Colonic mucosa (tissue), 4 donors: ENCODE data around the gene LRP4. TPM values are rescaled to one million over a fixed set of nuclear protein-coding genes. Genes with fewer than 3 reads are reported as not detected.
"Not testable (repeated sequence)": the region's sequence is repeated elsewhere in the genome, so short reads cannot be mapped to it uniquely, and the experiment has no call there.

Experiments
- DNase-seq: peaks from one replicate; pipeline ENCODE4 v3.0.0-alpha.2; 2020
- H3K27ac ChIP-seq: fragments of 200-600 bp; one replicate; pipeline ENCODE4 v1.8.0; 2021
- H3K27me3 ChIP-seq: fragments of 200-600 bp; one replicate; pipeline ENCODE4 v1.8.0; 2021
- H3K36me3 ChIP-seq: fragments of 200-600 bp; one replicate; pipeline ENCODE4 v1.8.0; 2021
- H3K4me1 ChIP-seq: fragments of 200-600 bp; one replicate; pipeline ENCODE4 v1.8.0; 2021; ENCODE audit warnings: mild to moderate bottlenecking
- H3K4me3 ChIP-seq: fragments of 200-600 bp; one replicate; pipeline ENCODE4 v1.8.0; 2021
- H3K9ac ChIP-seq, 2 donors: one replicate each; pipeline ENCODE4 v1.7.0; 2013; ENCODE audit warnings: control low read depth in 2 of 2, low read depth in 2 of 2, low read length in 2 of 2
- H3K9me3 ChIP-seq: fragments of 200-600 bp; one replicate; pipeline ENCODE4 v1.8.0; 2021
- intact Hi-C: fragments of 100-400 bp; cut with DNase I; formaldehyde crosslinking; loops from one replicate; pipeline ENCODE4 v1.14.1; 2022
- total RNA-seq, 2 donors: library from RNA; stranded (reverse); fragmentation: NEBNext Ultra II Directional in 1 of 2; extraction: Animal tissue kit (Norgen Biotek cat#: 25700) in 1 of 2; gene quantifications; one replicate each; pipeline ENCODE4 v1.2.1, GENCODE V29; 2021
- TF ChIP-seq, protein P1 (sequence below): fragments of 200-600 bp; IDR thresholded peaks from one replicate; pipeline ENCODE4 v1.8.0; 2022; ENCODE audit warnings: antibody characterized with exemption, mild to moderate bottlenecking
- donor health status: healthy.
- donor health status: DM: no; HTN: no; CAD: no.
- donor health status: DM: no; HTN: no; CAD: no.

Gene LRP4
- total RNA-seq, 2 donors from 2014 or later = 23.6 to 62.6 TPM

DNA sequence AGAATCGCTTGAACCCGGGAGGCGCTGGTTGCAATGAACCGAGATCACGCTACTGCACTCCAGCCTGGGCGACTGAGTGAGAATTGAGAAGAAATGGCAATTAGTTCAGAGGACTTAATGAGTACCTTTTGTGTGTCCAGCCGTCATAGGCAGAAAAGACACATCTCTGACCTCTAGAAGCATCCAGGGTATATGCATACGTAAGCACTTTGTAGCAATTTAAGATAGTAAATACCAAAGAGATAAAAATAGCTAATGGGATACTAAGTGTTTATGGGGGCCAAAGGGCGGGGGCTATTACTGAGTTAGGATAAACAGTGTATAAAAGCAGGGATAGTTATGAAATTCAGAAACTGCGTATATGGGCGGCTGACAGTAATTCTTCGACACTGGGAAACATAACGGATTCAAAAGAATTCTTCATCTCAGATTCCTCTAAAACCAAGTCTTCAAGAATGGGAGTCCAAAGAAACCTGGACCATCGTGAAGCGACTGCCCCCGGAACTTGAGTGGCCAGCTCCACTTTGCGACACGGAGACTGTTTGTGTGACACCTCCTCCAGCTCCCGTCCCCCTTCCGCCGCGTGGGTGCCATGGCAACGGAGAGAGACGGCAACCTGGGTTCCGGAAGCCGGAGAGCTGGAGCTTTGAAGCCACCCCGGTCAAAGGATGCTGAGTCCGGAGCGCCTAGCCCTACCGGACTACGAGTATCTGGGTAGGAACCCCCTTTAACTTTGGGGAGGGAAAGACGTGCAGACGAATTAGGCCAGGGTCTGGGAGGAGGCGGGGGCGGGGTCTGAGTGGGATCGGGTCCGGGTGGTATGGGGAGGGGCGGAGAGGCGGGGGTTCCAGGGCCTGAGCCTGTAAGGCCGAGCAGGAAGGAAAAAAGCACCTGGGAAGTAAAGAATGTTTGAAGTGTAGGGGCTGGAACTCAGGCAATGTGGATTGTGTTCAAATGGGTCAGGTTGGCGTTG lies 18.1 kb upstream of the LRP4 start, which contains the start of gene CSTPP1:
TSS of gene CSTPP1 (plus strand) at position 624 of the 973 bp plus-strand sequence. CDS start at position 669, 45 bp downstream.
- Histone ChIP-seq H3K4me3 (peak within 1 kb of the TSS; percentile 54), H3K9me3 (no peaks in the 10 kb centered on the region), H3K27ac (no peak within 1 kb of the TSS), H3K9ac (peak within 1 kb of the TSS; percentile 40 to 66), H3K4me1 (no peaks in the 10 kb centered on the region), H3K36me3 (no peaks in the 10 kb centered on the region), H3K27me3 (no peaks in the 10 kb centered on the region)
- DNase-seq = peak; percentile 96
- TF ChIP-seq, protein P1, sequence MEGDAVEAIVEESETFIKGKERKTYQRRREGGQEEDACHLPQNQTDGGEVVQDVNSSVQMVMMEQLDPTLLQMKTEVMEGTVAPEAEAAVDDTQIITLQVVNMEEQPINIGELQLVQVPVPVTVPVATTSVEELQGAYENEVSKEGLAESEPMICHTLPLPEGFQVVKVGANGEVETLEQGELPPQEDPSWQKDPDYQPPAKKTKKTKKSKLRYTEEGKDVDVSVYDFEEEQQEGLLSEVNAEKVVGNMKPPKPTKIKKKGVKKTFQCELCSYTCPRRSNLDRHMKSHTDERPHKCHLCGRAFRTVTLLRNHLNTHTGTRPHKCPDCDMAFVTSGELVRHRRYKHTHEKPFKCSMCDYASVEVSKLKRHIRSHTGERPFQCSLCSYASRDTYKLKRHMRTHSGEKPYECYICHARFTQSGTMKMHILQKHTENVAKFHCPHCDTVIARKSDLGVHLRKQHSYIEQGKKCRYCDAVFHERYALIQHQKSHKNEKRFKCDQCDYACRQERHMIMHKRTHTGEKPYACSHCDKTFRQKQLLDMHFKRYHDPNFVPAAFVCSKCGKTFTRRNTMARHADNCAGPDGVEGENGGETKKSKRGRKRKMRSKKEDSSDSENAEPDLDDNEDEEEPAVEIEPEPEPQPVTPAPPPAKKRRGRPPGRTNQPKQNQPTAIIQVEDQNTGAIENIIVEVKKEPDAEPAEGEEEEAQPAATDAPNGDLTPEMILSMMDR = no peak
- intact Hi-C loops = no loop called here

DNA sequence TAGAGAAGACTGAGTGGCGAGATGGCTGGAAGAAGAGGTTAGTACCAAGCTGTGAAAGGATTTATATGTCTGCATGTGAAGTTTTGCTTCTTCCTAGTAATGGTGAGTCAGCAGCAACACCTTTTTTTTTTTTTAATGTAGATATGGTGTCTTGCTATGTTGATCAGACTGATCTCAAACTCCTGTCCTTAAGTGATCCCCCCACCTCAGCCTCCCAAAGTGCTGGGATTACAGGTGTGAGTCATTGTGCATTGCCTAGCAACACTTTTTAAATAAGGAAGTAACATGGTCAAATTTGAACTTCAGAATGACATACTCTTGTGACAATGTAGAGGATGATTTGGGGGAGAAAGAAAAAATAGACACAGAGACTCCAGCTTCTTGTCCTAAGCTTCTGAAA lies 11.7 kb upstream of the LRP4 start:
- TF ChIP-seq, protein P1 = no peak
- Histone ChIP-seq H3K27me3 (no peaks in the 10 kb centered on the region), H3K4me3 (no peak overlapping the region), H3K36me3 (no peaks in the 10 kb centered on the region), H3K9me3 (no peaks in the 10 kb centered on the region), H3K4me1 (no peaks in the 10 kb centered on the region), H3K9ac (no peak overlapping the region), H3K27ac (peak overlapping the region; percentile 24)
- intact Hi-C loops = no loop called here
- no peak for DNase-seq

DNA sequence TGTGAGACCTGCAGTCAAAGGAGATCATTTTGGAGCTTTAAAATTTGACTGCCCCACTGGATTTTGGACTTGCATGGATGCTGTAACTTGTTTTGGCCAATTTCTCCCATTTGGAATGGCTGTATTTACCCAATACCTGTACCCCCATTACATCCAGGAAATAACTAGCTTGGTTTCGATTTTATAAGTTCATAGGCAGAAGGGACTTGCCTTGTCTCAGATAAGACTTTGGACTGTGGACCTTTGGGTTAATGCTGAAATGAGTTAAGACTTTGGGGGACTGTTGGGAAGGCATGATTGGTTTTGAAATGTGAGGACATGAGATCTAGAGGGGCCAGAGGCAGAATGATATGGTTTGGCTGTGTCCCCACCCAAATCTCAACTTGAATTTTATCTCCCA lies 10.4 kb upstream of the LRP4 start:
- H3K27ac ChIP-seq, H3K36me3 ChIP-seq, intact Hi-C loops, DNase-seq, H3K4me3 ChIP-seq, H3K9me3 ChIP-seq, H3K4me1 ChIP-seq, H3K27me3 ChIP-seq, H3K9ac ChIP-seq: not testable (repeated sequence)

- H3K9ac ChIP-seq, H3K36me3 ChIP-seq, H3K4me3 ChIP-seq, DNase-seq, H3K4me1 ChIP-seq, H3K9me3 ChIP-seq, intact Hi-C loops, H3K27me3 ChIP-seq, H3K27ac ChIP-seq: not testable (repeated sequence)
Measured at GRCh38 chr11:46927928-46928327, 9.6 kb upstream of the LRP4 start.

- H3K9me3 ChIP-seq = no peaks in the 10 kb centered on the region
- H3K4me3 ChIP-seq = no peak overlapping the region
- no peak for DNase-seq
- H3K9ac ChIP-seq = no peak overlapping the region
- H3K27me3 ChIP-seq = peaks cover 3% of the 10 kb centered on the region
- H3K4me1 ChIP-seq = no peaks in the 10 kb centered on the region
- TF ChIP-seq, protein P1 = no peak
- peak overlapping the region; percentile 10 for H3K27ac ChIP-seq
- intact Hi-C loops = no loop called here
- no peaks in the 10 kb centered on the region for H3K36me3 ChIP-seq
Measured at GRCh38 chr11:46920755-46921154, 2.4 kb upstream of the LRP4 start.

GRCh38 chr11:46918788-46919513 lies 601 bp upstream of the LRP4 start:
- Histone ChIP-seq H3K4me1 (no peaks in the 10 kb centered on the region), H3K4me3 (peak overlapping the region; percentile 86), H3K27ac (no peak overlapping the region), H3K9me3 (no peaks in the 10 kb centered on the region), H3K36me3 (no peaks in the 10 kb centered on the region), H3K9ac (peak overlapping the region in 1 of 2 donors; percentile 22), H3K27me3 (peaks cover 3% of the 10 kb centered on the region)
- no peak for DNase-seq
- intact Hi-C loops = loop anchor here (10.0 kb wide), 1 partner anchor 86 kb away; no protein-coding TSS in a partner anchor
- TF ChIP-seq, protein P1 = no peak
